ENCODE data around the gene MUSK.
A peak's percentile ranks its signal among the peaks of the same experiment; 100 is the strongest.

MUSK gene

DNA sequence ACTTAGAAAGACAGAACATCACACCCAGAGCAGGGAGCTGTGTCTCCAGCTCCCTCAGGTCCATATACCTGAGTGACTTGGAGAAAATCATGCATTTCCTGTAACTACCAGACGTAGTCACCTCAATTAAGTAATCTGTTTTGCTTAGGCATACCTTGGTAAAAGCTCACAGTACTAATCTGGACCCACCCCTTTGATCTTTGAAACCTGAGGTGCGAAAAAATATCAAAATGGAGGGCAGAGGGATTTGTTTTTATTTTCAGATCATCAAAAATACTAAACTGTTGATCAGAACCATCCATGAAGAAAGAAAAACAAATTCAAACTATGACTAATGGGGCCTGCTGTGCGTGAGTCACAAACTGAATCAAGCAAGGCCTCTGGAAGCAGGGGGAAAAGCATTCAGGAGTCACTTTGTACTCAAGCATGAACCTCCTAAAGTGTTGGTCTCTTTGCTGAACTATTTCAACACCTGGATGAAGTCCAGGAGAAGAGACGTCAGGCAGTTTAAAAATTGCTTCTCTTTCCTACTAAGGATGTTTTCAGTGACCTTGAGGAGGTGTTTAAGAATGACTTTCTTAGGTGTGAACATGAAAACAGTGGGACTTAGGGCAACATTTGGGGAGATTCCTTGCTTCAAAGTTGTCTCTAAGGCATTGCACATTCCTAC lies 76.3 kb downstream of the MUSK start:
- H3K4me3 ChIP-seq (ENCODE audit: low read length) = no peak overlapping the region
- 0 out of 2 replicates have a peak overlapping the region, but pooled peaks have one; percentile 17 for H3K27ac ChIP-seq (ENCODE audit: low read depth, low read length)
- 45% methylated on average over 3 of the region's 4 CpGs for WGBS
- no peak overlapping the region for H3K9ac ChIP-seq (ENCODE audit: low read depth, low read length)
- no peaks in the 10 kb centered on the region for H3K36me3 ChIP-seq (ENCODE audit: insufficient read depth, low read length)
- H3K9me3 ChIP-seq (ENCODE audit: insufficient read depth, low read depth, low read length) = no peaks in the 10 kb centered on the region
- no peaks in the 10 kb centered on the region for H3K27me3 ChIP-seq (ENCODE audit: insufficient read depth, low read length)
- H3K4me1 ChIP-seq (ENCODE audit: insufficient read depth, low read length) = peaks cover 28% of the 10 kb centered on the region

DNA sequence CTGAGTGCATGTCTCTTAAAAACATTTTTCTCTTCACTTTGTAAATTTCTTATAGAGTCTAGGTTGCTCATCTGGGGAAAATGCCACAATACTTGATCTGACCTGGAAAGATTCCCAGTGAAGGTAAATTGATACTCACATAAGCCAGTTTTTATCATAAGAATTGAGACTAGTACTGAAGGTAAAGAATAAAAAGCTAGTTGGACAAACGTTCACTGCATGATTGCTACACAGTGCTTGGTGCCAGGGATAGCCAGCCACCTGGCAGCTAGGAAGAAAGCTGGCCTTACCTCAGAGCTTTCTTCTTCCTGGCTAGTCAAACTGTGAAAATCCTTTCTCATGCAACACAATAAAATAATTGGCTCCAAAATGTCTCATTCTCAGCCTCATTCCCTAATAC lies 77.1 kb downstream of the MUSK start:
- WGBS = 97% methylated on average over 1 of the region's 1 CpG
- H3K9me3 ChIP-seq (ENCODE audit: insufficient read depth, low read depth, low read length) = no peaks in the 10 kb centered on the region
- no peak overlapping the region for H3K9ac ChIP-seq (ENCODE audit: low read depth, low read length)
- H3K27ac ChIP-seq (ENCODE audit: low read depth, low read length) = no peak overlapping the region
- H3K27me3 ChIP-seq (ENCODE audit: insufficient read depth, low read length) = no peaks in the 10 kb centered on the region
- no peak overlapping the region for H3K4me3 ChIP-seq (ENCODE audit: low read length)
- H3K4me1 ChIP-seq (ENCODE audit: insufficient read depth, low read length) = peaks cover 28% of the 10 kb centered on the region
- H3K36me3 ChIP-seq (ENCODE audit: insufficient read depth, low read length) = no peaks in the 10 kb centered on the region

DNA sequence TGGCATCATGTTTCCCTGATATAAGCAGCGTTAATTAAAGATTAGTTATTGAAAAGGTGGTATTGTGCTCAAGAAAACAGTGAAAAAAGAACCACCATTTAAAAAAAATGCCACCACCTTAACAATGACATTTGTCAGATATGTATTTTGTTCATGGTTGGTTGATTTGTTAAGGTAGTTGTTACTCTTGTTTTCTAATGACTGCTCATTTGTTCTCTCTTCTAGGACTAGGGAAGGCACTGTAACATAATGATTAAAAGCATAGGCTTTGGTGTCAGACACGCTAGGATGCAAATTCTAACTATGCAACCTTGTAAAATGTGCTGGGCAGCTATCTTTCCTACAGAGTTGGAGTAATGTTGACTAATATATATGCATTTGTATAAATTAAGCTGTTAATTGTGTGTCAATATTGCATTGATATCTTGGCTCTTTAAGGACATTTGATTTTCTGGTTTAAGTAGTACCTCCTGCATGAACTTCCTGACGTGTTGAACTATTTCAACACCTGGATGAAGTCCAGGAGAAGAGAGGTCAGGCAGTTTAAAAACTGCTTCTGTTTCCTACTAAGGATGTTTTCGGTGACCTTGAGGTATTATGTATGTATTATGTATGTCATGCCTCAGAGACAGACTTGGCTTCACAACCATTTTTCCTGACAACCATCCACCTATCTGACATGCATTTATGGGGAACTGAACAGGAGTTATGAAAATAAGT lies 77.8 kb downstream of the MUSK start:
- Histone ChIP-seq H3K36me3 (ENCODE audit: insufficient read depth, low read length) (no peaks in the 10 kb centered on the region), H3K4me1 (ENCODE audit: insufficient read depth, low read length) (peaks cover 28% of the 10 kb centered on the region), H3K27me3 (ENCODE audit: insufficient read depth, low read length) (no peaks in the 10 kb centered on the region), H3K9ac (ENCODE audit: low read depth, low read length) (no peak overlapping the region), H3K27ac (ENCODE audit: low read depth, low read length) (no peak overlapping the region), H3K9me3 (ENCODE audit: insufficient read depth, low read depth, low read length) (no peaks in the 10 kb centered on the region), H3K4me3 (ENCODE audit: low read length) (no peak overlapping the region)
- WGBS = 86% methylated on average over 3 of the region's 4 CpGs

DNA sequence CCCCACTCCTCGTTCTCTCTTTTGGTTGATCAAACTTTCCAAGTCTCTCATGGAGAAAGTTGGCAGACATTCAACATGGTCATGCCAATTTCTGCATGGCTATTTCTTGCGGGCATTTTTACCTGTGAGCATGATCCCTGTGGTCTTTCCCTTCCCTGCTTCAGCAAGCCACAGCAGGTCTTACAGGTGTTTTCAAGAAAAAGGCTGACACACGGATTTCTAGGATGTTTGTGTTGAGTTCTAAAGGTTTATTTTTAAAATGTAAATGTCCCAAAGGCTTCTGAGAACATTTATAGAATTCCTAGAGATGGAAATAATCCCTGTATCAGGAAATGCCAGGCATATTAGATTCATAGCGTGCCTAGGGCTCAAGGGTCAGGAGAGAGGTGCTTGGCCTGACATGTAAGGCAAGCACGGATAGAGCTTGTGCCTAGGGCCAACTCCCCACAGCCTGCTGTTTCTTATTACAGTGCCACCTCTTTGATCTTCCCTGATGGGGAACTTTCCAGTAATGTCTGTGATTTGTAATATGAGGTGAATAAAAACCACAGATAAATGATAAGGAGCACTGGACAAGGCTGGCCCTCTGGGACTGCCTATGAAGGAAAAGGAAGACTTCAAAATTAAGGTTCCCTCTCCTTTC lies 79.8 kb downstream of the MUSK start:
- H3K27ac ChIP-seq (ENCODE audit: low read depth, low read length) = no peak overlapping the region
- WGBS = 93% methylated on average over 5 of the region's 5 CpGs
- no peaks in the 10 kb centered on the region for H3K27me3 ChIP-seq (ENCODE audit: insufficient read depth, low read length)
- H3K4me3 ChIP-seq (ENCODE audit: low read length) = no peak overlapping the region
- H3K4me1 ChIP-seq (ENCODE audit: insufficient read depth, low read length) = peaks cover 21% of the 10 kb centered on the region
- no peaks in the 10 kb centered on the region for H3K36me3 ChIP-seq (ENCODE audit: insufficient read depth, low read length)
- no peak overlapping the region for H3K9ac ChIP-seq (ENCODE audit: low read depth, low read length)
- H3K9me3 ChIP-seq (ENCODE audit: insufficient read depth, low read depth, low read length) = no peaks in the 10 kb centered on the region

DNA sequence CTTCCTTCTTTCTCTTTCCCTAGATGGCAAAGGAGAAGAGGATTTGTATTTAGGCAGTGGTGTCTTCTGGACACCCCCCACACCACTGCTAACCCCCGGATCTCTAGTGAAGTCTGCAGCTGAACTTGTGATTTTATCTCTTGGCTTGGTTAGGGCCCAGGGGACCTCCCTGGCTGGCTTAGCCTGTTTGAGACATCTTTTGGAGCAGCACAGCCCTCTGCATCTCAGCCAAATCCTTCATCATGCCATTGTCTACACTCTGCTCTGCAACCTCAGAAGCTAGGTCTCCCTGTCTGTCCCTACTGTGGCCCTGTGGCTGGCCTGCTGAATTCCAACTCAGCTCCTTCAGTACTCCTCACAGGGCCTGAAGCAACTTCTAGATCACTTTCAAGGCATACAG lies 81.7 kb downstream of the MUSK start:
- no peaks in the 10 kb centered on the region for H3K27me3 ChIP-seq (ENCODE audit: insufficient read depth, low read length)
- H3K4me1 ChIP-seq (ENCODE audit: insufficient read depth, low read length) = peaks cover 7% of the 10 kb centered on the region; the same call in 1 of the 2 replicates
- no peaks in the 10 kb centered on the region for H3K9me3 ChIP-seq (ENCODE audit: insufficient read depth, low read depth, low read length)
- H3K27ac ChIP-seq (ENCODE audit: low read depth, low read length) = no peak overlapping the region
- H3K9ac ChIP-seq (ENCODE audit: low read depth, low read length) = no peak overlapping the region
- H3K36me3 ChIP-seq (ENCODE audit: insufficient read depth, low read length) = no peaks in the 10 kb centered on the region
- WGBS = 91% methylated on average over 1 of the region's 1 CpG
- no peak overlapping the region for H3K4me3 ChIP-seq (ENCODE audit: low read length)

DNA sequence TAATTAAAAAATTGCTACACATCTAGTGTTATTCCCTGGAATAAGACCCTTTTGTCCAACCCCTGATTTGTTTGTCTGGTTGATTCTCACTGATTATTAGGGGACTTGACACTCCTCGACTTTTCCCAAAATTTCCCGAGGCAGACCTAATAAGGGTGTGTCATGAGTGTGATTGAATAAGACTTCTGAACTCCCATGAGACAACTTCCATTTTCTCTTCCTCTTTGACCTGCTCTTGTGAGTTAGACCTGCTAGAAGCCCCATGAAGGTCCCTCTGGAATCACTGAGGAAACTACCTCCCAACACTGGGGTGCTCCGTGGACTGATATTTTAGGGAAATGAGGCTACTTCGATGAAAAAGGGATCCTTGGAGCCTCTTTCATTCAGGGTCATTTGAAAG lies 83.4 kb downstream of the MUSK start:
- Histone ChIP-seq H3K4me1 (ENCODE audit: insufficient read depth, low read length) (no peaks in the 10 kb centered on the region), H3K36me3 (ENCODE audit: insufficient read depth, low read length) (no peaks in the 10 kb centered on the region), H3K4me3 (ENCODE audit: low read length) (no peak overlapping the region), H3K27me3 (ENCODE audit: insufficient read depth, low read length) (no peaks in the 10 kb centered on the region), H3K27ac (ENCODE audit: low read depth, low read length) (no peak overlapping the region), H3K9me3 (ENCODE audit: insufficient read depth, low read depth, low read length) (no peaks in the 10 kb centered on the region), H3K9ac (ENCODE audit: low read depth, low read length) (no peak overlapping the region)
- over 99% methylated on average over 4 of the region's 4 CpGs for WGBS

DNA sequence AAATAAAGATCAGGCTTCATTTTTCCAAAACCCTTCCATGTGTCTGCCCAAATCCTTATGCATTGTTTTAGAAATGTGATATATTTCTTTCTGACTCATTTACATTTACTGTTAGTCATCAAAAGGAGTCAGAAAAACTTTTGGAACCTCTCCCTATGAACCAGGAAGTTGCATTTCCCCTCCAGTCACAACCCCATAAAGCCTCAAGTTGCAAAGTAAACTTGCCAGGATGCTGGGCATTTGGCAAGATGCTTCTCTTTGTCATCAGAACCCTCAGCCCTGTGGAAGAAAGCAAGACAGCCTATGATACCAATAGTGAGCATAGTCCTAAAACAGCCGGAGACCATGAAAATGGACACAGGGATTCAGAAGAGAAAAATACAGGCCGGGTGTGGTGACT lies 84.2 kb downstream of the MUSK start:
- 97% methylated on average over 2 of the region's 2 CpGs for WGBS
- H3K9me3 ChIP-seq (ENCODE audit: insufficient read depth, low read depth, low read length) = no peaks in the 10 kb centered on the region
- H3K27me3 ChIP-seq (ENCODE audit: insufficient read depth, low read length) = no peaks in the 10 kb centered on the region
- no peaks in the 10 kb centered on the region for H3K4me1 ChIP-seq (ENCODE audit: insufficient read depth, low read length)
- no peak overlapping the region for H3K27ac ChIP-seq (ENCODE audit: low read depth, low read length)
- no peaks in the 10 kb centered on the region for H3K36me3 ChIP-seq (ENCODE audit: insufficient read depth, low read length)
- no peak overlapping the region for H3K9ac ChIP-seq (ENCODE audit: low read depth, low read length)
- no peak overlapping the region for H3K4me3 ChIP-seq (ENCODE audit: low read length)

DNA sequence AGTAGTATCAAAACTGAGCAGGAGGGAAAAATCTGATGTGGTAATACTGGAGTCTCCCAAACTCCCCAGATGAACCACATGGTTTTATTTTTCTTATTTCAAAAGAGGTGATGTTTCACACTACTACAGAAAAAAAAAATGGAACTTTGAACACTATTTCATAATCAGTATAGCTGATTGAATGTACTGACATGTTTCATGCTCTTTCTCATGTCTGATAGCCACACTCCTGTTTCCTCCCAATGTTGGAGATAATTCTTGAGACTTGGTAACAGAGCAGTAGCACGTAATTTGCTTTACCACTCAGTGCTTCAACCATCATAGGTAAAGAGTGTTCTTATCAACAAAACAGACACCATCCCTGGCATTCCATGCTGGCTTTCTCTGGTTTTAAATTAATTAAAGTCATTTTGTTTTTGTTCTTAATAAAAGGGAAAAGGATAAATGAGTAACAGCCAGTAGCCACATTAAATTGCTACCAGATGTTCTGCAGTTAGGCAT lies 85.2 kb downstream of the MUSK start:
- H3K9ac ChIP-seq (ENCODE audit: low read depth, low read length) = no peak overlapping the region

DNA sequence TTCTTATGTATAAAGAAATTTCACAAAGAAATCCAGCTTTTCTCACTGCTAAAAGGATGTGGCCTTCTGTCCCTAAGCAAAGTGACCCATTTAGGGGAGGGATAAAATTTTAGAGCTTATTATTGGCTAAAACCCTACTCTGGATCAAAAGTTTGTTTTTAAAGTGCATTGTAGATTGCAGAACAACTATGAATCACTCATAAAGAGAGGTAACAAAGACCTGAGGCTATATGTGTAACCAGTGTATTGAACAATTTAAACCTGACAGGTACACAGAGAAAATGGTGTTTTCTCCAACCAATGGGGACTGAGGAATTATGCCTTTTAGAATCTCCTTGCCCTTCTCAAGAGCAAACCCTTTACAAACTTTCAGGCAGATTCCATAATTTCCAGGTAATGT lies 86.6 kb downstream of the MUSK start:
- H3K27me3 ChIP-seq (ENCODE audit: insufficient read depth, low read length) = no peaks in the 10 kb centered on the region
- H3K9me3 ChIP-seq (ENCODE audit: insufficient read depth, low read depth, low read length) = peaks cover 4% of the 10 kb centered on the region; the same call in 1 of the 2 replicates
- H3K4me3 ChIP-seq (ENCODE audit: low read length) = no peak overlapping the region
- no peak overlapping the region for H3K27ac ChIP-seq (ENCODE audit: low read depth, low read length)
- H3K4me1 ChIP-seq (ENCODE audit: insufficient read depth, low read length) = no peaks in the 10 kb centered on the region
- H3K36me3 ChIP-seq (ENCODE audit: insufficient read depth, low read length) = no peaks in the 10 kb centered on the region
- no peak overlapping the region for H3K9ac ChIP-seq (ENCODE audit: low read depth, low read length)

More for the DNA sequence above, 85.2 kb downstream of the MUSK start:
- Histone ChIP-seq H3K4me1 (ENCODE audit: insufficient read depth, low read length) (no peaks in the 10 kb centered on the region), H3K9me3 (ENCODE audit: insufficient read depth, low read depth, low read length) (no peaks in the 10 kb centered on the region), H3K4me3 (ENCODE audit: low read length) (no peak overlapping the region), H3K27ac (ENCODE audit: low read depth, low read length) (no peak overlapping the region), H3K36me3 (ENCODE audit: insufficient read depth, low read length) (no peaks in the 10 kb centered on the region), H3K27me3 (ENCODE audit: insufficient read depth, low read length) (no peaks in the 10 kb centered on the region)
- WGBS = 83% methylated on average over 1 of the region's 1 CpG

DNA sequence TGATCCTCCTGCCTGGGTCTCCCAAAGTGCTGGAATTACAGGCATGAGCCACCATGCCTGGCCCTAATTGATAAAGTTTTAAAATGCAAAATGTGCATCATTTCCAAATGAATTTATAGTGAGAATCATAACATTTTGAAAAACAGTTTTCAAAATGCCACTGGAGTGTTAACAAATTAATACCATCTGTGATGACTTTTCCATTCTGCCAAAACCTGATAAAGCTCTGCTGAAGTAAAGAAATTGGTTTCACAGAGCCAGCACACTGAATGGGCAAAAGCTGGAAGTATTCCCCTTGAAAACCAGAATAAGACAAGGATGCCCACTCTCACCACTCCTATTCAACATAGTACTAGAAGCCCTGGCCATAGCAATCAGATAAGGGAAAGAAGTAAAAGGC lies 89.6 kb downstream of the MUSK start:
- Histone ChIP-seq H3K9ac (ENCODE audit: low read depth, low read length) (no peak overlapping the region), H3K4me3 (ENCODE audit: low read length) (no peak overlapping the region), H3K9me3 (ENCODE audit: insufficient read depth, low read depth, low read length) (peaks cover 4% of the 10 kb centered on the region; the same call in 1 of the 2 replicates)

DNA sequence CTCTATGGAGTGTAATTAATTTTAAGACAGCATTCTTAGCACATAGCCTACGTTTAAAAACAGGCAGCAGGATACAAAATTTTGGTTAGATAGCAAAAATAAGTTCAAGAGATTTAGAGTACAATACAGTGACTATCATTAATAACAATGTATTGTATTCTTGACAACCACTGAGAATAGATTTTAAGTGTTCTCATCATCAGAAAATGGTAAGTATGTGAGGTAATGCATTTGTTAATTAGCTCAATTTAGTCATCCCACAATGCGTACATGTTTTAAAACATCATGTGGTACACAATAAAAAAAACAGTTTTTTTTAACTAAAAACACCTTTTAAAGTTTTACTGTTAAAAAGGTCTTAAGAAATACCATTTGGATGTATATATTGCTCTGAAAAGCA lies 94.2 kb downstream of the MUSK start:
- no peaks in the 10 kb centered on the region for H3K4me1 ChIP-seq (ENCODE audit: insufficient read depth, low read length)
- H3K36me3 ChIP-seq (ENCODE audit: insufficient read depth, low read length) = no peaks in the 10 kb centered on the region
- no peak overlapping the region for H3K9ac ChIP-seq (ENCODE audit: low read depth, low read length)
- no peak overlapping the region for H3K4me3 ChIP-seq (ENCODE audit: low read length)
- no CpG with 5 or more reads among the region's 2 CpGs for WGBS
- peaks cover 4% of the 10 kb centered on the region; the same call in 1 of the 2 replicates for H3K9me3 ChIP-seq (ENCODE audit: insufficient read depth, low read depth, low read length)
- H3K27ac ChIP-seq (ENCODE audit: low read depth, low read length) = no peak overlapping the region
- H3K27me3 ChIP-seq (ENCODE audit: insufficient read depth, low read length) = no peaks in the 10 kb centered on the region

More for the DNA sequence above, 89.6 kb downstream of the MUSK start:
- Histone ChIP-seq H3K27me3 (ENCODE audit: insufficient read depth, low read length) (no peaks in the 10 kb centered on the region), H3K36me3 (ENCODE audit: insufficient read depth, low read length) (no peaks in the 10 kb centered on the region), H3K4me1 (ENCODE audit: insufficient read depth, low read length) (no peaks in the 10 kb centered on the region), H3K27ac (ENCODE audit: low read depth, low read length) (no peak overlapping the region)
